ENCODE data around the gene CCDC33.

Gene CCDC33

DNA sequence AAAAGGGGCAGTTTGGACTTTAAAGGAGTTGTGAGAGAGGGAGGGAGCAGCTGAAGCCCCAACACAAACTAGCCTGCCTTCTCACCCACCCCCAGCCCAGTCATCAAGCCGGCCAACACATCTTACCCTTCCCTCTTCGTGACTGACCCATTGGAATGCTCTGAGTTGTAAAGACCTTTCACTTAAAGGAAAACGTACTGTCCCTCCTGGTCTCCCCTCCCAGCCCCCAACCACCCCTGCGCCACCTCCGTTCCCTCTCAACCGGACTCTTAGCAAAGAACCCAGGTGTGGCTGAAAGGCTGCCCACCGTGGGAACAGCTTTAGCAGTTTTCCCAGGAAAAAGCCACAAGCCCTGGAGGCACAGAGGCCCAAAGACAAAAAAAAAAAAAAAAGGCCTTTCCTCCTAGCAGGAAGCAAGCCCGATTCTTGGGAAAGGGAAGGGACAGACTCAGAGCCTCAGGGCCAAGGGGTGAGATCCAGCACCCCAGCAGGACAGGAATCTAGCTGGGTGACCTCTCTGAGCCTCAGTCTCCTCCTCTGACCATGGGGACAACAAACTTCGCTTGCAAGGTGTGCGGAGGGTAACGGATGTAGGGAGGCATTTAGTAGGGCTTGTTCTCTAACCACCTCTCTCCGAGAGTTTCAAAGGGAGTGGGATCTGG, 128.9 kb downstream of the CCDC33 start:
- no peak for DNase-seq (ENCODE audit: low spot score)

DNA sequence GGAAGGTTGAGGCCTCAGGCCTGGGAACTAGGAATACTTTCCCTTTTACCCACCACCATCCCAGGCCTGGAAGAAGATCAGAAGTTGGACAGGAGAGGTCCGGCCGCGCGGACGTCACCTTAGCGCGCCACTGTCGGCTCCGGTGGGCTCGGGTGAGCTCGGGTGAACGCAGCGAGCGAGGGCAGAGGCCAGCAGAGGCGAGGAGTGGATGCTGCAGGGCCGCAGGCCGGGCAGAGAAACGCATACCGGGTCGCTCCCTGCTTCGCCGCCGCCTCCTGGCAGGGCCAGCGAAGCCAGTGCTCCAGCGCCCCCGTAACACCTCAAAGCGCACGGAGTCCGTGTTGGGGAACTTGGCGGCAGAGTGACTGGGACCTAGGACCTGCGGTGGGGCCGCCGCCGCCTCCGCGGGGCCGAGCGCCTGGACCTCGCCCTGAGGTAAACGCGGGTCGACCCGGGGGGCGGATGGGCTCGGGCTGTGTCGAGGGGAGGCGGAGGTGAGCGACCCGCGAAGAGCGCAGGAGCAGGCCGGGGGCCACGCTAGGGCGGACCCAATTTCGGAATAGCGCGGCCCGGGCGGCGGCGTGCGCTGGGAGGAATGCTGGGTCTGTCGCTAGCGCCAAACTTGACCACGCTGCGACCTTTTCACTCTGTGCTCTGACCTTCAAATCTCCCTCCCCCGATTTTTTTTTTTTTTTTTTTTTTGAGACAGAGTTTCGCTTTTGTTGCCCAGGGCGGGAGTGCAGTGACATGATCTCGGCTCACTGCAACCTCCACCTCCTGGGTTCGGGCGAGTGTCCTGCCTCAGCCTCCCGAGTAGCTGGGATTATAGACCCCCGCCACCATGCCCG, 129.7 kb downstream of the CCDC33 start:
- DNase-seq (ENCODE audit: low spot score): peak; percentile 58

DNA sequence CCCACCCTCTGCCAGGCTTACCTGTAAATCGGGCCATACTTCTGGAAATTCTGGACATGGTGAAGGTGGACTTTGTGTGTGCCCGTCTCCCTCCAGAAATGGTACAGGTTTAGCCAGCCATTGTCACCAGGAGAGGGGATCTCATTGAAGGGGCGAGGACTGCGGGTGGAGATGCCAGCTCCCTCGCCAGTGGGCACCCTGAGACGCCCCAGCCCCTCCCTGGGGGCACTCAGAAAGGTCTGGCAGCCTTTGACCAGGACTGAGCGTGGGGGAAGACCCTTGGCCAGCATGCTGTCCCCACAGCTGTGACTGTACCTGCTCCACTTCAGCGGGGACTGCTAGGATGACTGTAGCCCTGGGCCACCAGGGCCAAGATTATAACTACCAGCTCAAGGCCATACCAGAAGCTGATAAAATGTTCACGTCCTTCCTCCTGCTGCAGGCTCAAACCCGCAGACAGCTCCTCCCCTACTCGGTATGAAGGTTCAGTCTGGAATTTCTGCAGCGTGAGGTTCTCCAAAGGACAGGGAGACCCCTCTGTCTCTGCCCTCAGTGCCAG, 131.2 kb downstream of the CCDC33 start, which contains the start of gene CYP11A1:
Gene CYP11A1 (minus strand): TSS at position 351 of the 559 bp plus-strand sequence. CDS start 61 bp downstream, at position 290.
- DNase-seq (ENCODE audit: low spot score): no peak

DNA sequence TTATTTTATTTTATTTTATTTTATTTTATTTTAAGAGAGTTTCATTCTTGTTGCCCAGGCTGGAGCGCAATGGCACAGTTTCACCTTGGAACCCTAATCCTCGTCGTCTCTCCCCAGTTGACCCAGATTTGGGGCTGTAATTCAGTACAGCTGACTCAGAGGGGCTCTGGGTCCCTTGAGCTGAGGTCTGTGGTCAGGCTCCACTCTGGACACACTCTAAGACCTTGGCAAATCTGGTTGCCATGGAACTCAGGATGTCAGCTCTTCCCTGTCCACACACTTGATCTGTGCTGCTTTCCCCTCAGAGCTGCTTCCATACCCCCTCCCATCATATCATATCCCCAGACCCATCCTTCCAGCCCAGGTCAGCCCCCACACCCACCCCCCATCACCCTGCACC, 132.0 kb downstream of the CCDC33 start:
- no peak for DNase-seq (ENCODE audit: low spot score)

DNA sequence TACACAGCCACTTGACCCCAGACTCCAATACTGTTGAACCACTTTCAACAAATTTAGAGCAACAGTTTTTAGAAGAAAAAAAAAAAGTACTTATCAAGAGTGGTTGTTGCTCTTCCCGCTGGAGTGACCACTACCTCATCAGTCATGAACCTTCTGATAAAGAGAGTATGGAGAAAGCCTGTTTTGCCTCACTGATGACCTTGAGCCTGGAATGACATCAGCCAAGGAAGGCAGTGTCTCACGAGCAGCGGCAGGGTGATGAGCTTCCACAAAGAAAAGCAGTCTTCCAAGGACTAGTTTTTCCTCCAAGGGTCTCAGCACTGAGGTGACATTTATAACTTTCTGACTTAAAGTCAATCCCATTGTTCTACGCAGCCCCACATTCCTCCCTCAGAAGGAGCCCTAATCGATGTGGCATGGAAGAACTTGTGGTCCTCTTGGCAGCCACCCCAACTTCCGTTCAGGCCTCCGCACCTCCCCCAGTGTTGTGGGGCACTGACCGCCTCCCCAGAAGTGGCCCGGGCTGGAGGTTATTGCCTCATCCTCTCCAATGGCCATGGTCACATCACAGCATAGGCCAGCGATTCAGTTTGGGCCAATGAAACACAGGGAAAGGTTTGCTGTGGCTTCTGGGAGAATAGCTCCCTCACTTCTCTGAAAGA, 133.1 kb downstream of the CCDC33 start:
- no peak for DNase-seq (ENCODE audit: low spot score)

DNA sequence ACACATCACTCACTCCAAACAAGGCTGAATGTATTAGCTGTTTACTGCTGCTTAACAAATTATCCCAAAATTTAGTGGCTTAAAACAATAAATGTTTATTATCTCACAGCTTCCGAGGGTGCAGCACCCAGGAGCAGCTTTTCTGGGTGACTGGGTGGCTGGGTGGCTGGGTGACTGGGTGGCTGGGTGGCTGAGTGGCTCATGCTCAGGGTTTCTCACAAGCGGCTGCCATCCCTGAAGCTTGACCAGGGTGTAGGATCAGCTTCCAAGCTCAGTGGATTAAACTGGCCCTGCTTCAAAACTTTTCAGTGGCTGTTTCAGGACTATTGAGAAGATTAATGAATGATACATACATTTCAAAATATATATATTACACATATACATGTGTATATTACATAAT, 133.6 kb downstream of the CCDC33 start:
- DNase-seq (ENCODE audit: low spot score): no peak

DNA sequence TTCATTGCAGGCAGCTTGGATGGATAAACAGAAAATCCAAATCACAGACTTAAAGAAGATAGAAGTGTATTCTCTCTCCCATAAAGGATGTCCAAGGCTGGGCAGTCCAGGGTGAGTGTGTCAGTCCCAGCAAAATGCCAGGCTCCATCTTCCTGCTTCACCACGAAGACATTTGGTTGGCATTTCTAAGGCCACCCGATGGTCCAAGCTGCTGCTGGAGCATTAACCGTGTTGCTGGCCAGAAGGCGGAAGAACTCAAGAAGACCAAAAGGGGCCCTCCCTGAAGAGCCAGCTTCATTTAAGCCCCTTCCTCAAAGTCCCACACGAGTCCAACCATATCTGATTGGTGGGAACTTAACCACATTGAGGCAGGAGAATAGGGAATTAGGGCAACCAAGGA, 134.3 kb downstream of the CCDC33 start:
- no peak for DNase-seq (ENCODE audit: low spot score)

DNA sequence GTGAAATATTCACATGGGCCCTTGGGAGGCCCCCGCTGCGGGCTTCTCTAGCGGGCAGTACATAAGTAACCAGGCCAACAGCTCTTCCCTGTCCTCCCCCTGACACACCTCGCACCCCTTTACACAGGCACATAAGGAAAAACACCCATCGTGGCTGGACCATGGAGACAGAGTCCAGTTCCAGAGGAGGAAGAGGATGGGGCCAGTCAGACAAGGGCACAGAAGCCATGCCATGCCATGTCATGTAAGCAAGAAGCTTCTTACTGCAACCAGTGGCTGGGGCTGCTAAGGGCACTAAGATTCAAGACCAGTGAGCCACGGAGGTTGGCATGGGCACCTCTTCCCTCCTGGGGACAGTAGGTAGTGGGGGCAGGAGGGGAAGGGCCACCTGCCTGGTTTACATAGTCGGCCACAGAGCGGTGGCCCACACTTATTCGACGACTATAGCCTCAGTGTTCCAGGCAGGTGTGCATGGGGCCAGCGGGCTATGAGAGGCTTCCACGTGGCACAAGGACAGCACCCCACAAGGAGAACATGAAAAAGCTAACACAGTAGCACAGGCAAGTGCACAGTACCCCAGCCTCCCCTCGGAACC, 137.0 kb downstream of the CCDC33 start:
- DNase-seq (ENCODE audit: low spot score): peak; percentile 4

DNA sequence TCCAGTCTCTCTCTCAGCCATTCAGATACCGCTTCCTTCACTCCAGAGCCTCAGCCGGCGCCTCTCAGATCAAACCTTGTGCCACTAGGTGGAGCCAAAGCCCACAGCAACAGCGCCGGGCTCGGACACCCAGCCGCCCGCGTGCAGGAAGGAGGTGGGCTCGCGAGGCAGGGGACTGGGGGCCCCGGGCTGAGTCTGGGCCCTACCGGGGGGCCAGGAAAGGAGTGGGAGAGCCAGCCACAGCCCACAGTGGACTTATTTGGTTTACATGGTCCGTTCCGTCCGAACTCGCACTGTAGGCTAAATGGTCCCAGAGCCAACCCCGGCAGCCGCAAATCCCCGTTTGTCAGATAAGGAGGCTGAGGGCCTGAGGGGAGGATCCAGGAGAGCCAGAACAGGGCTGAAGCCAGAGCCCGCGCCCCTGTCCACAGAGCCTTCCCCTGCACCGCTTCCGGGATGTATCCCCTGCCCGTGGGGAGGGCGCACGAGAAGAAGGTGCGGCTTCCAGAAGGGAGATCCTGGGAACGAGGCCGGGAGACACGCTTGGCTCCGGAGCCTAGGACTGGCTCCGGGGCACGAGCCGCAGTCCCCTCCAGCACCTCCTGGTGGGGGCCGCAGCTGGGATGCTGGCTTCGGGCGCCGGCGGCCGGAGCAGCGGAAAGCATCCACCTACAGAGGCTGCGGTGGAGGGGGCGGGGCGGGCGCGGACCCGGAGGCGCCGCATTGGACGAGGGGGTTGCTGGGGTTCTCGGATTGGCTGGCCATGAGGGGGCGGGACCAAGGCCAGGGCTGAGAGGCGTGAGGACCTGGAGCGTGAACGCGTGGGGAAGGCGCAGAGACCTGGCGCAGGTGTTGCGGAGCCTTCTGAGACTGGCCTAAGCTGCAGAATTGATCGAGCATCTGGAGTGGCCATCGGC, 137.9 kb downstream of the CCDC33 start:
- peak; percentile 99 for DNase-seq (ENCODE audit: low spot score)

DNA sequence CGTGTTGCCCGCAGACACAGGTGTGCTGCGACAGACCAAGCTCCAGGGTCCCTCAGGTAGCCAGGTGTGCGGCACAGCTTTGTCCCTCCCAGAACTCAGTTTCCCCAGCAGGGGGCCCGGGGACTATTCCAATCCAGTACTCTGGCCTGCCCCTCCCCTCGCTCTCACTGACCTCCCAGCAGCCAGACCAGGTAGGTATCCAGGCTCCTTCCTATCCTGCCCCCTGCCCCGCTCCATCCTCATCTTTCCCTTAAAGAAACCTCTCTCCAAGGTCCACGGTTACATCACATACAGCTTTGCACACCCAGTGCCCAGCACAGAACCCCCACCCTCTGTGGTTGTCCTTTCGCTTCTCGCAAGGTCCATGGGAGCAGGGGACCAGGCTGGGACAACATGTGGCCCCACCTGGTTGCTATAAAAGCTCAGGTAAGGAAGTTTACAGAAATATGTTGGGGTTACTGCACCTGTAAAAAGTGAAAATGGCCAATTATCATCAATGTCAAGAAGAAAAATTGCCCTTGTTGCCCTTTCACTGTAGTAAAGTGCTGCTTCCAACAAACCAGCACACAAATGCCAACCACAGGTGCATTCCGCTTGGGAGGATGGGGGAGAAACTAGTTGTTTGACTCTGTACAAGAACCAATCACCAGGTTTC, 138.6 kb downstream of the CCDC33 start:
- DNase-seq (ENCODE audit: low spot score): peak; percentile 34

DNA sequence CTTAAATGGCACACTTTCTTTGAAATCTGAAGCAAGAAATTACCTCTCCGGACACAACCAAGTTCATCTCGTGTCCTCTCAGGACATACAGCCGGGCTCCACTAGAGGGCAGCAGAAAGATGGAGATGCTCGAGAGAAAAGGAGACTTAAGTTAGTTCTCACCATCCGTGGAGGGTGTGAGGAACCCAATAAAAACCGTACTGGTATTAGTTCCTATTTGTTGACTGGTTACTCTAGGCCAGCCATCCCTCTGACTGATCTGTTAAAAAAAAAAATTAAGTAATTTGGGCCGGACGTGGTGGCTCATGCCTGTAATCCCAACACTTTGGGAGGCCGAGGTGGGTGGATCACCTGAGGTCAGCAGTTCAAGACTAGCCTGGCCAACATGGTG, 139.2 kb downstream of the CCDC33 start:
- DNase-seq (ENCODE audit: low spot score): peak; percentile 85

DNA sequence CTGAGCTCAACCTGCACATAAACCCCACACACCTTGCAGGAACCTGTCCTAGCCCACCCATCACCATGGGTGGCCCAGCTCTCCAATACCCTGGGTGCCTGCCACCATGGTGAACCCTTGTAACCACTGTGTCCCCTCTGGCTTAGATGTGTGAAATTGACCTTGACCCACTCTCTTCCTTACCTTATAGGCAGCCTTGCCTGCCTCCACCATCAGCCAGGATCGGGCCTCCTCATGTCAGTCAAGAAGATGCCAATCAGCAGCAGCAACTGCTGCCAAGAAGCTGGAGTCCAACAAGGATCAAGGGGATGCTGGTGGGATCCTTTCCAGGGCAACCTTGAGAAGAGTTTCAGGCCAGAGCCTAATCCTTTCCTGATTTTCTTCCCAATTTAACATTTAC, 140.1 kb downstream of the CCDC33 start:
- no peak for DNase-seq (ENCODE audit: low spot score)

DNA sequence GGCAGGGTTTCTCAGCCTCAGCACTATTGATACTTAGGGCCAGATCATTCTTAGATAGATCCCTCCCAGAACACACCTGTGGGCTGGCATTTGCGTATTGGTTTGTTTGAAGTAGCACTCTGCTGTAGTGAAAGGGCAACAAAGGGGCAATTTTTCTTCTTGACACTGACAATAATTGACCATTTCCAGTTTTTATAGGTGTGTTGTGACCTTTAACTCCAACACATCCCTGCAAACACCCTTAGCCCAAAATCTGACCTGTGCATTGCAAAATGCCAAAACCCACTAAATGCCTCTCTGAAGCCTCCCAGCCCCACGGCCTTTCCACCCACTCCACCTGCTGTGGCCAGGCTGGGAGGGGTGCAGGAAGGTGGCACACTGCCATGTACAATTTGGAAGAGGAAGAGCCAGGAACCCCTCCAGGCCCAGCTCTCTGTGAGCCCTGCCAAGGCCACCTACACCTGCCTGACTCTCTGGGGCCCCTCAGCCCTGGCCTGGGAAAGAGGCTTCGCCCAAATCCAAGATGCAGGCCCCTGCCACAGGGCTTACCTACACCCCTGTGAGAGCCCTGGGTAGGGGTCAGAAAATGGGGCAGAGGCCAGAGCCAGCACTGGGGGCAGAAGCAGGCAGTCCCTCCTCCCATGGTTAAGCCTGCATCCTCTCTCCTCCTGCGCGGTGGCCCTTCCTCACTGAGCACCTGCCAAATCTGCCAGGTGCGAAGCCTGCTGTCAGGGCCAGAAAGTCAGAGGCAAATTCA, 140.9 kb downstream of the CCDC33 start:
- no peak for DNase-seq (ENCODE audit: low spot score)

DNA sequence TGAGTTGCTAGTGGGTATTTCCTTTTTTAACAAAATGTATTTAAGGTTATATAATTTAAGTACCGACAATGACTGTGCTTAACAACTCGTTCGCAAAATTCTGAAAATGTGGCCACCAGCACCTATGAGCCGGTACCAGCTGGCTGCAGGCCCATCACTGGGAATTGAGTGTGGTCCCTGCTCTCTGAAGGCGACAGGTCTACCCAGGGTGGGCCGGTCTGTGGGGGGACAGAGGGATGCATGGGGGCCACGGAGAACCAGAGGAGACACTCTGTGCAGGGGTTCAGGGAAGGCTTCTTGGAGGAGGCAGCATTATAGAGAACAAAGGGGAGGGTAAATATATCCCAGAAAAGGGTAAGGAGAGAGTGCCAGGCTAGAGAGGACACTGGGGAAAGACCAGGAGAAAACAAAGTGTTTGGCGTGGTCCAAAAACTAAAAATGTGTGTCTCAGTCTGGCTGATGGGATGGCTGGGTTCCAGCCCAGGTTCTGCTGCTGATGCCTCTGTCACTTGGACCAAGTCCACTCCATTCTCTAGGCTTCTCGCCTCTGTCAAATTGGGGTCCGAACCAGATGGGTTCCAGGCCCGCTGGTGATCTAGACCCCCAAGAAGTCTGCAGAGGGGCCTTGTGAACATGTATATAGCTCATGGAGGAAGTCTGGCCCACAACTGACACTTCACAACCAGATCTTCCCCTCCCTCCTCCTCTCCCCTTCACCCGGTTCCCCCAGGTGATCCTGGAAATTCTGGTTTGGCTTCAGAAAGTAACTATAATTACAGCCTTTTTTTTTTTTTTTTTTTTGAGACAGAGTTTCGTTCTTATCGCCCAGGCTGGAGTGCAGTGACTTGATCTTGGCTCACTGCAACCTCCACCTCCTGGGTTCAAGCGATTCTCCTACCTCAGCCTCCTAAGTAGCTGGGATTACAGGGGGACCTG, 142.0 kb downstream of the CCDC33 start:
- DNase-seq (ENCODE audit: low spot score): no peak

DNA sequence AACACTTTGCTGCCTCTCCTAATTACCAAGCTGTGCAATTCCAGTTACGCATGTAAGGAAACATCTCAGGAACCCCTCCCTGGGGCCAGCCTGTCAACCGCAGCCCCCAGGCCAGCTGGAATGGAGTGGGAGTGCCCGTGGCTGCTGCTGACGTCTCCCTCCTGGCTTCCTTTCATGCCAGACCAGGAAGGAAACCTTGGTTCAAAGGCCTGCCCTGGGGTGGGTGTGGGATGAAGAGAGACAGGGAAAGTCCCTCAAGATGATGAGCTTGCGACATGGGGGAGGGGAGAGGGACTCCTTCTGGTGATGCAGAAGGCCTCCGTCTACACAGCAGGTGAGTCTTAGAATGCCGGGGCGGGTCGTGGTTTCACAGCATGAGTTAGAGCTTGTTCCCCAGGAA, 142.7 kb downstream of the CCDC33 start:
- DNase-seq (ENCODE audit: low spot score): no peak

DNA sequence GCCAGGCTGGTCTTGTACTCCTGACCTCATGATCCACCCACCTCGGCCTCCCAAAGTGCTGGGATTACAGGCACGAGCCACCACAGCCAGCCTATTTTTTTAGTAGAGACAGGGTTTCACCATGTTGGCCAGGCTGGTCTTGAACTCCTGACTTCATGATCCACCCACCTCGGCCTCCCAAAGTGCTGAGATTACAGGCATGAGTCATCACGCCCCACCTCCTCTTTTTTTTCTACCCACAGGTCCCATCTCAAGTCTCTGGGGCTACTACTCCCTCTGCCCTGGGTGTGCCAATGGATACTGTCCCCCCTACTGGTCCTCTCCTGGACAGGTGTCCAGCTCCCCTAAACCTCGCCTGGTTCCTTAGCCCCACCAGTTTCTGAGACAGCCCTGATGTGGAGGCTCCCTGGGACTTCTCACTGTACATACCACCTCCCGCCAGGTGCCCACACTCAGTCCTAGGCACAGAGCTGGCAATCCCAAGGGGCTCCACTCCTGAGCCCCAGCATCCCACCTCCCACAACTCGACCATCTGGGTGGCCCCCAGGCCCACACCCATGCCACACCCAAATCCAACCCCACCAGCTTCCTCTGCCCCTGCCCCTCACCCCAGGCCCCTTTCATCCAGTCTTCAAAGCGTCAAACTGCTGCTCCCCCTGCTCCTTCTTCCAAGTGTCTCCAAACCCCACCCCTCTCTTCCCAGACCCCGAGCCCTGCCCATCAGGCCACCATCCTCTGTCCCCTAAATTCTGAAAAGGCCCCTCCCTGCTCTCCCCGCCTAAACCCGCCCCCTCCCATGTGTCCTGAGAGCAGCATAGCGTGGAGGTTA, 144.4 kb downstream of the CCDC33 start:
- no peak for DNase-seq (ENCODE audit: low spot score)

DNA sequence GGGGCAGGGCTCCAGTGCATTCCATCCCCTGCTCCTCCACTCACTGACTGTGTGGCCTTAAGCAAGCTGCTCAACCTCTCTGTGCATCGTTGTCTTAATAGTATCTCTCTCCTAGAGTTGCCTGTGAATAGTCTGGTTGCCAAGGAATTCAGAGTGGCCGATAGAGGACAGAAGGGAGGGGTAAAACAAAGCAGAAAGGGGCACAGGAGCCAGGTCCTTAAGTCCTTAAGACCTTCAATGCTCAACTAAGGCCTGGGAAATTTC, 145.0 kb downstream of the CCDC33 start:
- no peak for DNase-seq (ENCODE audit: low spot score)

DNA sequence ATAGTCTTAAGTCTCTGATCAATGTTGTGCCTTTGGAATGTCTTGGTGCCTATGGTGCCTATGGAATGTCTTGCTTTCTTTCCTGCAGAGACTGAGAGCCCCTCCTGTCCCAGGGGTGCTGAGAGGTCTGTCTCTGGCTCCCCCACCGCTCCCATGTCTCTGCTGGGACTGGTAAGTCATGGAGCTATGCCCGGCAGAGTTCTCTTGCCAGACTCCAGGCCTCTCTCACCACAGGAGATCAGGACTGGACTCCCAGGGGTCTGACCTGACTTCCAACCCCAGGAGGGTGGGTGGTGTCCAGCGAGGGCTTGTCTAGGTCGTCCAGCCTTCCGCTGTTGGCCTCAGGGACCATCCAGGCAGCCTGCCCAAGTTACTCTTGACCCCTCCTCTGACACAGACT, 145.4 kb downstream of the CCDC33 start:
- no peak for DNase-seq (ENCODE audit: low spot score)

Measured in HuH-7 (cell line).